Endothelial cell of umbilical vein (primary cell): ENCODE measurements around the gene STYX. TPM values are rescaled to one million over a fixed set of nuclear protein-coding genes. Genes with fewer than 3 reads are reported as not detected.

Experiments
- BruUV-seq: library from RNA; stranded (reverse); fragments of 400-500 nt; replicated peaks from 2 replicates; lab custom pipeline; 2021; lab: Mats Ljungman, UMichigan
- CTCF ChIA-PET: fragments of 300-600, 350-600 bp; sonication (Branson Sonifier 250); formaldehyde crosslinking; loops from one replicate; lab custom pipeline; 2021; ENCODE audit warnings: antibody characterized with exemption, inconsistent platforms; lab: Charles Lee
- POLR2A ChIA-PET: fragments of 300-600, 350-600 bp; sonication (Branson Sonifier 250); formaldehyde crosslinking; loops from one replicate; lab custom pipeline; 2021; ENCODE audit warnings: antibody characterized with exemption, inconsistent platforms; lab: Charles Lee
- DNase-seq: peaks from one replicate; pipeline ENCODE4 v3.0.0-alpha.2; 2011; ENCODE audit warnings: low read depth, low spot score
- FAIRE-seq: peaks from 2 replicates; lab custom pipeline; 2011; peaks lifted over from hg19 to GRCh38; lab: Jason Lieb, UNC
- H2AFZ ChIP-seq: 2 replicates; pipeline ENCODE4 v1.6.0; 2012; ENCODE audit warnings: low read depth, low read length, control low read depth, inconsistent platforms
- H3K27ac ChIP-seq: 2 replicates; pipeline ENCODE4 v1.5.1; 2011; ENCODE audit warnings: low read depth, mild to moderate bottlenecking, control low read depth, low read length, moderate library complexity; ENCODE audit not compliant: insufficient read depth
- H3K27me3 ChIP-seq, 2 experiments: 2 replicates each; pipeline versions ENCODE4 v1.6.0 to v1.6.1; 2011; ENCODE audit warnings: low read length in 2 of 2, mixed read lengths in 1 of 2; ENCODE audit not compliant: control insufficient read depth in 2 of 2, insufficient read depth in 2 of 2
- H3K36me3 ChIP-seq, 2 experiments: 2 replicates in 1 of 2; 3 replicates in 1 of 2; pipeline ENCODE4 v1.5.1; 2011; ENCODE audit warnings: low read length in 2 of 2, mild to moderate bottlenecking in 1 of 2, moderate library complexity in 1 of 2; ENCODE audit not compliant: control insufficient read depth in 2 of 2, insufficient read depth in 2 of 2; ENCODE audit errors: extremely low read depth in 1 of 2
- H3K4me1 ChIP-seq: 3 replicates; pipeline ENCODE4 v1.5.1; 2011; ENCODE audit warnings: mild to moderate bottlenecking, low read length; ENCODE audit not compliant: control insufficient read depth, insufficient read depth; ENCODE audit errors: extremely low read depth
- H3K4me2 ChIP-seq: 2 replicates; pipeline ENCODE4 v1.6.1; 2011; ENCODE audit warnings: low read length, control low read depth, mixed read lengths; ENCODE audit not compliant: insufficient read depth
- H3K4me3 ChIP-seq, 3 experiments: fragments of 200-600 bp in 1 of 3; sonication (generic), shearing (Covaris generic) in 1 of 3; replicated peaks in 1 of 3; 2 replicates each; pipeline ENCODE4 v1.5.1; 2011 to 2016; ENCODE audit warnings: control low read depth in 3 of 3, low read length in 3 of 3, mild to moderate bottlenecking in 2 of 3, inconsistent platforms in 1 of 3, low read depth in 1 of 3, moderate library complexity in 1 of 3; ENCODE audit not compliant: insufficient read depth in 1 of 3
- H3K79me2 ChIP-seq: 2 replicates; pipeline ENCODE4 v1.6.0; 2012; ENCODE audit warnings: low read length, inconsistent platforms; ENCODE audit not compliant: control insufficient read depth, insufficient read depth
- H3K9ac ChIP-seq: replicated peaks from 2 replicates; pipeline ENCODE3; 2011; ENCODE audit warnings: low read length, control low read depth; ENCODE audit not compliant: insufficient read depth; ENCODE audit errors: extremely low read depth
- H3K9me1 ChIP-seq: replicated peaks from 3 replicates; pipeline ENCODE4 v1.6.0; 2011; ENCODE audit warnings: mild to moderate bottlenecking, low read length; ENCODE audit not compliant: control insufficient read depth, insufficient read depth; ENCODE audit errors: extremely low read depth
- H3K9me3 ChIP-seq: replicated peaks from 2 replicates; pipeline ENCODE4 v1.5.1; 2012; ENCODE audit warnings: low read length, inconsistent platforms; ENCODE audit not compliant: control insufficient read depth, insufficient read depth
- H4K20me1 ChIP-seq: replicated peaks from 2 replicates; pipeline ENCODE3; 2011; ENCODE audit warnings: mild to moderate bottlenecking, low read length; ENCODE audit not compliant: control insufficient read depth, insufficient read depth; ENCODE audit errors: extremely low read depth
- EZH2 ChIP-seq: IDR thresholded peaks from 2 replicates; pipeline ENCODE4 v1.6.1; 2012; ENCODE audit warnings: borderline replicate concordance, low read depth, mild to moderate bottlenecking, moderate library complexity, low read length, inconsistent platforms; ENCODE audit not compliant: severe bottlenecking
- FOS ChIP-seq: IDR thresholded peaks from 2 replicates; pipeline ENCODE4 v1.6.1; 2011; ENCODE audit warnings: mild to moderate bottlenecking, low read length, moderate library complexity, borderline replicate concordance; ENCODE audit not compliant: insufficient read depth
- GATA2 ChIP-seq: IDR thresholded peaks from 2 replicates; pipeline ENCODE4 v1.7.0; 2011; ENCODE audit warnings: low read depth, mild to moderate bottlenecking, moderate library complexity, mixed read lengths, low read length; ENCODE audit not compliant: insufficient read length, insufficient read depth
- JUN ChIP-seq: IDR thresholded peaks from 2 replicates; pipeline ENCODE4 v1.6.1; 2011; ENCODE audit warnings: borderline replicate concordance, low read depth; ENCODE audit not compliant: insufficient read length, insufficient read depth
- MYC ChIP-seq: IDR thresholded peaks from one replicate; pipeline ENCODE4 v1.6.1; 2011; ENCODE audit warnings: mild to moderate bottlenecking, low read depth, low read length
- POLR2A ChIP-seq: IDR thresholded peaks from 2 replicates; pipeline ENCODE4 v1.6.1; 2012; ENCODE audit warnings: low read depth, mild to moderate bottlenecking, control low read depth, low read length
- POLR2AphosphoS5 ChIP-seq: IDR thresholded peaks from 2 replicates; pipeline ENCODE4 v1.6.1; 2012; ENCODE audit warnings: low read depth, mild to moderate bottlenecking, control low read depth, low read length, moderate library complexity; ENCODE audit not compliant: insufficient read depth
- dilution Hi-C: fragments of 300-500 bp; cut with MboI; formaldehyde crosslinking; loops from one replicate; pipeline ENCODE4 v1.15.0; 2019; ENCODE audit warnings: low sequenced_read_pairs; ENCODE audit not compliant: extremely low pct_ligation_motif_present
- intact Hi-C: fragments of 100-400 bp; cut with micrococcal nuclease; formaldehyde crosslinking; loops from one replicate; pipeline ENCODE4 v1.10.0; 2022
- polyA plus RNA-seq, 4 experiments: library from polyadenylated mRNA; depleted of rRNA in 3 of 4; stranded (reverse) in 3 of 4; unstranded in 1 of 4; fragments of >200 nt; gene quantifications; 2 replicates each; pipeline versions ENCODE4 v1.2.1 to v1.2.3, GENCODE V29; 2011 to 2012; ENCODE audit warnings: missing spikeins in 1 of 4
- total RNA-seq: library from RNA; stranded (reverse); gene quantifications from 2 replicates; pipeline ENCODE4 v1.2.3, GENCODE V29; 2021
- TF ChIP-seq, protein P1 (sequence below), 2 donors: IDR thresholded peaks; 1 replicate in 1 of 2; 2 replicates in 1 of 2; pipeline ENCODE4 v1.5.1; 2011; ENCODE audit warnings: low read length in 2 of 2, mild to moderate bottlenecking in 2 of 2, moderate library complexity in 2 of 2, control low read depth in 1 of 2, inconsistent platforms in 1 of 2, low read depth in 1 of 2; ENCODE audit not compliant: insufficient read depth in 1 of 2; ENCODE audit errors: extremely low read depth in 1 of 2
- TF ChIP-seq, protein P2 (sequence below): IDR thresholded peaks from 2 replicates; pipeline ENCODE4 v1.6.1; 2011; ENCODE audit not compliant: insufficient read depth, insufficient read length

The STYX gene
- total and polyA plus RNA-seq, 2 donors (not counting 3 experiments of a cell fraction or from before 2014, with no cell fraction given): 6.2 to 21.3 TPM

DNA sequence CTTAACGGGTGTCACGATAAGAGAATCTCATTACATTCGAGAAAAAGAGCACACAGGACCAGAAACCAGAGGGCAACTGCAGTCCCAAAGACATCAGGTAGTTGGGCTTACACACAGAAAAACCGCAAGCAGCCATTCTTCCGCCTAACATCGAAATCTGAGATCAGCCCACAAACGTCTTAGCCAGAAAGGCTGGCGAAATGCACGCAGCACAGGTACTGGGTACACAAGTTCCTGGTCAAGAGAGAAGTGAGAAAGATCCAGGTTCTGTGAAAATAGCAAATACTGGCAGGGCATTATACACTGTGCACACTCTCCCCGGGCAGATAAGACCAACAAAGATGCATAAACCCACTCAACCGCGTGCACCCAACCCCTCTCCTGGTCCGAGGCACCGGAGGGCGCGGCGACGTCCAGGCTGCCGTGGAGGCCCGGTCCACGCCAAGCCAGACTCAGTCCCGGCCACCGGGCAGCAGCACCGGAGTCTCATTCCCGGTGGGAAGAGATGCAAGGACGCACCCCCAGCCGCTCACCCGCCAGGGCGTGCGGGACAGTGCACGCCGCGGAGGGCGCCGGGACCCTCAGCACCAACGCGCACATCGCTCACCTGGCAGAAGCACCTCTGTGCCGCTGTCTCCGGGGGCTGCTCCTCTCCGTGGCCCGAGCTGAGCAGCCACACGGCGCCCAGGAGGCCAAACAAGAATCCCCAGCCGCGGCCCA is 35.0 kb upstream of the STYX start:
- ChIA-PET CTCF (interaction anchor here (1.3 to 2.2 kb wide), 3 partner anchors 10 to 143 kb away, joined by 3 to 6 read pairs (median 4); partner anchors contain the start of genes GPR137C and TXNDC16), POLR2A (no interaction called here)
- no peaks in the 10 kb centered on the region for H3K27me3 ChIP-seq
- dilution Hi-C loops (no loop called here), intact Hi-C loops (no loop called here)
- H3K79me2 ChIP-seq: peaks cover 52% of the 10 kb centered on the region
- peaks cover 8% of the 10 kb centered on the region for H3K4me1 ChIP-seq
- H2AFZ ChIP-seq: peak overlapping the region; percentile 83
- H3K9me1 ChIP-seq: no peaks in the 10 kb centered on the region
- H3K36me3 ChIP-seq: no peaks in the 10 kb centered on the region
- FAIRE-seq: peak; percentile 49
- TSS peak; percentile 46 for BruUV-seq
- H3K4me2 ChIP-seq: peak overlapping the region; percentile 92
- DNase-seq: peak; percentile 65
- peak overlapping the region; percentile 33 to 74 (median 60) for H3K4me3 ChIP-seq
- TF ChIP-seq MYC: no peak
- TF ChIP-seq JUN: no peak
- no peak for TF ChIP-seq EZH2
- TF ChIP-seq FOS: no peak
- TF ChIP-seq GATA2: no peak
- TF ChIP-seq, protein P1, sequence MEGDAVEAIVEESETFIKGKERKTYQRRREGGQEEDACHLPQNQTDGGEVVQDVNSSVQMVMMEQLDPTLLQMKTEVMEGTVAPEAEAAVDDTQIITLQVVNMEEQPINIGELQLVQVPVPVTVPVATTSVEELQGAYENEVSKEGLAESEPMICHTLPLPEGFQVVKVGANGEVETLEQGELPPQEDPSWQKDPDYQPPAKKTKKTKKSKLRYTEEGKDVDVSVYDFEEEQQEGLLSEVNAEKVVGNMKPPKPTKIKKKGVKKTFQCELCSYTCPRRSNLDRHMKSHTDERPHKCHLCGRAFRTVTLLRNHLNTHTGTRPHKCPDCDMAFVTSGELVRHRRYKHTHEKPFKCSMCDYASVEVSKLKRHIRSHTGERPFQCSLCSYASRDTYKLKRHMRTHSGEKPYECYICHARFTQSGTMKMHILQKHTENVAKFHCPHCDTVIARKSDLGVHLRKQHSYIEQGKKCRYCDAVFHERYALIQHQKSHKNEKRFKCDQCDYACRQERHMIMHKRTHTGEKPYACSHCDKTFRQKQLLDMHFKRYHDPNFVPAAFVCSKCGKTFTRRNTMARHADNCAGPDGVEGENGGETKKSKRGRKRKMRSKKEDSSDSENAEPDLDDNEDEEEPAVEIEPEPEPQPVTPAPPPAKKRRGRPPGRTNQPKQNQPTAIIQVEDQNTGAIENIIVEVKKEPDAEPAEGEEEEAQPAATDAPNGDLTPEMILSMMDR (IDR thresholded peaks at IDR 0.05; ENCODE audit: extremely low read depth in 1 of 2, insufficient read depth in 1 of 2, low read depth in 1 of 2, low read length in 2 of 2): no peak
- TF ChIP-seq POLR2A: no peak
- TF ChIP-seq, protein P2, sequence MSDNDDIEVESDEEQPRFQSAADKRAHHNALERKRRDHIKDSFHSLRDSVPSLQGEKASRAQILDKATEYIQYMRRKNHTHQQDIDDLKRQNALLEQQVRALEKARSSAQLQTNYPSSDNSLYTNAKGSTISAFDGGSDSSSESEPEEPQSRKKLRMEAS: no peak
- TF ChIP-seq POLR2AphosphoS5: no peak
- peak overlapping the region; percentile 80 for H3K27ac ChIP-seq
- H4K20me1 ChIP-seq: peaks cover 3% of the 10 kb centered on the region
- peak overlapping the region; percentile 95 for H3K9ac ChIP-seq
- H3K9me3 ChIP-seq: no peaks in the 10 kb centered on the region
